ENCODE measurements around the gene DBP.
A peak's percentile ranks its signal among the peaks of the same experiment; 100 is the strongest.
"Not testable (repeated sequence)": the region's sequence is repeated elsewhere in the genome, so short reads cannot be mapped to it uniquely, and the experiment has no call there.

DBP gene

DNA sequence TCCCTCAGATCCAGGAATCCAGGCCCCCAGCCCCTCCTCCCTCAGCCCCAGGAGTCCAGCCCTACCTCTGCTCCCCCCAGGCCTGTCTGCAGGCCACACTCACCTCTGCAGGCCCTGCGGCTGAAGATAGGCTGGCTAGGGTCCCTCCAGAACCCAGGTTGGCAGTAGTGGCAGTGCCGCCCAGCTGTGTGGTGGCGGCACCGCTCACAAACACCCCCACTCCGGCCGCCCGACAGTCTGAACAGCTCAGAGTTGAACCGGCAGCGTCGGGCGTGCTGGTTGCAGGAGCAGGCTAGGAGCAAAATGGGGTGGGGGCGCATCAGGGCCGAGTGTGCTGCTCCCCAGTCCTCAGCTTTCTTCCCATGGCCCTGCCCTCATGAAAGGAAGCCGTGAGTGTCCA, 27.3 kb upstream of the DBP start:
- no peak for DNase-seq

DNA sequence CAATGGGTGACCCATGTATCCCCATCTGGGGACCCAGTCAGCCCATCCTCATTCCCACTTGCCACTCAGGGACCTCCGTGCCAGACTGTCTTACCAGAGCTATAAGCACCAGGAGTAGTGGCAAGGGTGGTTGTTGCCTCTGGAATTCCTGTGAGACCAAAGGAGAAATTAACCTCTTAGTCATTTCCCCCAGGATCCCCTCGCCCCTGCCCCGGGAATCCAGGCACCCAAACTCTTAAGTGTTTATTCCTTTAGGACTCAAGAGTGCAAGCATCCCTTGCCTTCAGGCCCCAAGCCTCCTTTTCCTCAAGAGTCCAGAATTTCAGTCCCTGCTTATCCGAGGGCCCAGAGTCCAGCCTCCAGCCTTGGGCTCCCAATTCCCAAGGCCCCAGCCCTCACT, 26.5 kb upstream of the DBP start:
- DNase-seq = no peak

DNA sequence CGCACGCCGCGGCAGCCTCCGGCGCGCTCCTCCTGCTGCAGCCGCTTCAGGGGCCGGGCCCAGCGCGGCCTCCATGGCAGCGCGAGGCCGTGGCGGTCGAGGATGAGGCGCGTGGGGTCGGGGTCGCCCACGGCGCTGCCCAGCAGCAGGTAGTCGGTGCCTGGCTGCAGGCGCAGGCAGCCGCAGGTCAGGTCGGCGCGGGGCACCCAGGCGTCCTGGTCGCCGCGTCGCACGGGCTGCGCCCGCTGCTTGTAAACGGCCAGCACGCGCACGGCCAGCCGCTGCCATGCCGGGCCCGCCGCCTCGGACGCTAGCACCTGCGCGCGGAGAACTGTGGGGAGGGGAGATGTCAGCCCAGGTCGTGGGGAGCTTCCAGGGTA, 24.5 kb upstream of the DBP start:
- DNase-seq = no peak

DNA sequence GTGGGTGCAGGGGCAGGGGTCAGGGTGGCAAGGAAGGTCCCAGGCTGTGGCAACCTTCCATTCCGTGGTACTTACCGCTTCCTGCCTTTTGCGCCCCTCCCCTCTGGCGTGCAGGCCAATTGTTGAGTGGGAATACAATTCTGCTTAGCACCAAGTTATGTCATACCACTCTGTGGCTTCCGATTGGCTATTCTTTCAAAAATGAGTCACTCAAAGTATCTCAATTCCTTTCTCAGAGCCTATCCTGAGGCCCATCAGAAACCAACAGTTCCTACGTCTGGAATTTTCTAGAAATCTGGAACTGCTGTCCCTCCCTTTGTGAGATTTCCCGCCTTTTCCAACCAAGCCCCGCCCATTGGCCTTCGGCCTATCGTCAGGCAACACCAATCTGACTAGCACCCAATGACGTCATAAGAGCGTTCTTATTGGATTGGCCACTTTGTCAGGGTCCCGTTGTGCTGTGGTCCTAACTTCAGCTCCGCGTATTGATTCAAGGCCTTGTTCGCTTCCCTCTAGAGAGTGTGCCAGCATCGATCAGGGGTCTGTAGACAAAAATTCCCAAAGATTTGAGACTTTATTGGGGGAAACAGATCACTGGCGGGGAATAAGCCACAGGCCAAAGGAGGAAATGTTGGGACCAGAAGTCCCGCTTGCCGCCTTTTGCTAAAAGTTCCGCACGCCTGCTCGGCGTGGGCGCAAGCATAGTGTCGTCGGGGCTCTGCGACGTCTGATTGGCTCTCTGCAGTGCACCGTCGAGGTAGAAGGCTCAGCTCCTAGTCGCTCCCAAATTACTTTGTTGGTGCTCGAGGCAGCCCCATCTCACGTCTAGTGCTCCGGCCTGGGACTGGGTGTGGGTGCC, 23.9 kb upstream of the DBP start:
- peak; percentile 94 for DNase-seq

DNA sequence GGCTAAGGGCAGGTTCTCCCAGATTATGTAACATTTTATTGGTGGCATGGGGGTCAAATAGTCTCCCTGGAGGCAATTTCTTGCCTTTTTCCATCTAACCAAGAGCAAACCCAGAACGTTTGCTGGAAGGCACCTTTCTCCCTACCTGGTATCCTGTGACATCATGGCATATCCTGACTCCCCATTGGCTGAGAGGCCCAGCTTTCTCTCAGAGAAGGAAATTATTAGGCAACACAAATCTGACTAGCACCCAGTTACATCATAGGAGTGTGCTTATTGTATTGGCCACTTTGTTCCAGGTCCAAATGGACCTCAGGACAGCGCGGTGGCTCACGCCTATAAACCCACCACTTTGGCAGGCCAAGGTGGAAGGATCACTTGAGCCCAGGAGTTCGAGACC, 22.6 kb upstream of the DBP start:
- DNase-seq = peak; percentile 18

DNA sequence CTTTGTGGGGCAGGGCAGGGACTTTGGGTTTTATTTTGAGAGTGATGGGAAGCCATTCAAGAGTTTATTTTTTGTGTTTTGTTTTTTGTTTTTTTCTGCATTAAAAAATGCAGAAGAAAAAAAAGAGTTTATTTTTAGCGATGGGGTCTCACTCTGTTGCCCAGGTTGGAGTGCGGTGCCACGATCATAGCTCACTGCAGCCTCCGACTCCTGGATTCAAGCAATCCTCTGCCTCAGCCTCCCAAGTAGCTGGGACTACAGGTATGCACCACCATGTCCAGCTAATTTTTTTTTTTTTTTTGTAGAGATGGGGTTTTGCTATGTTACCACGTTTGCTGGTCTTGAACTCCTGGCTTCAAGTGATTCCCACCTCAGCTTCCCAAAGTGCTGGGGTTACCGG, 21.3 kb upstream of the DBP start:
- no peak for DNase-seq

DNA sequence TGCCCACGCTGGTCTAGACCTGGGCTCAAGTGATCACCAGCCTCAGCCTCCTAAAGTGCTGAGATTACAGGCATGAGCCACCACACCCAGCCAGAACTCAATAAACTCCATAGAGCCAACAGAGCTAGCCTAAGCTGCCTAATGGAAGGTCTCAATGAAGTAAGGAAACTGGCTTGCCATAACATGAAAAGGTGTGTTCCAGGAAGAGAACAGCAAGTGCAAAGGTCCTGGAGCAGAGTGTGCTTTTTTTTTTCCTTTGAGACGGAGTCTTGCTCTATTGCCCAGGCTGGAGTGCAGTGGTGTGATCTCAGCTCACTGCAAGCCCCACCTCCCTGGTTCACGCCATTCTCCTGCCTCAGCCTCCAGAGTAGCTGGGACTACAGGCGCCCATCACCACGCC, 20.6 kb upstream of the DBP start:
- DNase-seq = not testable (repeated sequence)

DNA sequence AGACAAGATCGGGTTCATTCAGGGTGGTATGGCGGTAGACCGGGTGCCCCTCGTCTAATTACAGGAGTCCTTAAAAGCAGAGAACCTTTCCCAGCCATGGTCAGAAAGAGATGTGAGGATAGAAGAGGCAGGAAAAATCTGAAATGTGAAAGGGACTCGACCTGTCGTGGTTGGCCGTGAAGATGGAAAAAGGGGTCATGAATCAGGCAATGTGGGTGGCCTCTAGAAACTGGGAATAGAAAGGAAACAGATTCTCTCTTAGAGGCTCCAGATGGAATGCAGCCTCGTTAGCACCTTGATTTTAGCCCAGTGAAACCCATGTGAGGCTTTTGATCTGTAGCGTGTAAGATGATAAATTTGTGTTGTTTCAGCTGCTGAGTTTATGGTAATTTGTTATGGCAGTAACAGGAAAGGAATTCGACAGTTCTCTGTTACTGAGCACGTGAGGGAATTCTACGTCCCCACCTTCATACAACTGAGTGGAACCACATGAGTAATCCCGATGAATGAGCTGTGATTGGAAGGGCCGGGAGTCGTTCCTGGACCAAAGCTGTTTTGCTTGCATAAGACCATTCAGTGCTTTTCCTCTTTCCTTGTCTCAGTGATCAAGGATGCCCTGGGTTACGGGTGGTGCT, 19.8 kb upstream of the DBP start:
- no peak for DNase-seq

DNA sequence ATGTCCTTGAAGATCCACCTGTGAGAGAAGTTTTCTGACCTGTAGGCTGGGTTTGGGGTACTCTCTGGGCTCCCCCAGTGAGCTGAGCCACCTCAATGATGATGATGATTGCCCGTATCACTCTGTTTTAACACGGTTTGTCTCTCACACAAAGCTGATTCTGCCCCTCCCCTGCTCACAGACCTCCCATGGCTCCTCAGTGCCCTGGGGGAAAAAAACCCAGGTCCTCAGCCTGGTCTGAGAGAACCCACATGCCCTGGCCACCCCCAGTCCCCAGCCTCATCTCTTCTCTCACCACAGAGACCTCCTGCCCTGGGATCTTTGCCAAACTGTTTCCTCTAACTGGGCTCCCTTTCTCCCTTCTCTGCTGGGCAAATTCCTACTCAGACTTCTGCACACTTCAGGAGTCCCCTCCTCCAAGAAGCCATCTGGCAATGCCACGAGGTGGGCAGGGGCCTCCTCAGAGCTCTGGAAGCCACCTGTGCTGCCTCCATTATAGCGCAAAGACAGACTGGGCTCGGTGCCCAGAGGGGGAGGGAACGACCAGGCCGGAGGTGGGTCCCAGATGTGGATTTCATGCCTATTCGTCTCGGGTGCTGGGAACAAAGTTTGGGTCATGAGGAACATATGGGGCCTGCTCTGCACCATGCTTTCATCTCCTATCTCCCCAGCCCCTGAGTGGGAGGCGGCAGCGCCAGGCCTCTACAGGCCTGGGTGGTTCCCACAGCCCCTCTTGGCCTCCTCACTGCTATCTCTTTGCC, 17.3 kb upstream of the DBP start:
- DNase-seq = no peak

DNA sequence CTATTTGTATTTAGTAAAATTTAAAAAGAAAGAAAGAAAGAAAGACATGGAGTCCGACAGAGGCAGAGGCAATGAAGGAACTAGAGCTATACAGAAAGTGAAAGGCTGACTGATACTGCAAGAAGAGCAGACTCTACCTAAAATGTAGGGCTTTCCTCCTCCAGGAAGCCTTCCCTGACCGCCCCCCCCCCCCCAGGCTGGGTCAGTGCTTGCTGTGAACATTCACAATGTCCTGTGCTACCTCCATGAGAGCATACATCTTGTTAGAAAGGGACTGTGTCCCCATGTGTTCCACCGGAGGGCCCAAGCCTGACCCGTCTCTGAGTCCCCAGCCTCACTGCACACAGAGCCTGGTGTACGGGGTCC, 14.5 kb upstream of the DBP start:
- no peak for DNase-seq

DNA sequence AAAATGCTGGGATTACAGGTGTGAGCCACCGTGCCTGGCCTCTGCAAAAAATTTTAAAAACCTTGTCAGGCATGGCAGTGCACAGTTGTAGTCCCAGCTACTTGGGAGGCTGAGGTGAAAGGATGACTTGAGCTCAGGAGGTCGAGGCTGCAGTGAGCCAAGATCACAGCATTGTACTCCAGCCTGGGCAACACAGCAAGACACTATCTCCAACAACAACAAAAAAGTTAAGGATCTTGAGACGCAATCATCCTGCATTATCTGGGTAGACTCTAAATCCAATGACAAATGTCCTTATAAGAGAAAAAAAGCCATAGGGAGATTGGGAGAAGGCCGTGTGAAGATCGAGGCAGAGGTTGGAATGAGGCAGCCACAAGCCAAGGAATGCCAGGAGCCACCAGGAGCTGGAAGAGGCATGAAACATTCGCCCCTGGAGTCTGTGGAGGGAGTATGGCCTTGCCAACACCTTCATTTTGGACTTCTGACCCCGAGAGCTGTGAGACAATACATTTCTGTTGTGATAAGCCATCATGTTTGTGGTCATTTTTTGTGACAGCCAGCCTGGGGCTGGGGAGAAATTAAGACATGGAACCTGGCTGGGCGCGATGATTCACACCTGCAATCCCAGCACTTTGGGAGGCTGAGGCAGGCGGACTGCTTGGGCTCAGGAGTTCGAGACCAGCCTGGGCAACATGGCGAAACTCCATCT, 13.9 kb upstream of the DBP start:
- DNase-seq = no peak

DNA sequence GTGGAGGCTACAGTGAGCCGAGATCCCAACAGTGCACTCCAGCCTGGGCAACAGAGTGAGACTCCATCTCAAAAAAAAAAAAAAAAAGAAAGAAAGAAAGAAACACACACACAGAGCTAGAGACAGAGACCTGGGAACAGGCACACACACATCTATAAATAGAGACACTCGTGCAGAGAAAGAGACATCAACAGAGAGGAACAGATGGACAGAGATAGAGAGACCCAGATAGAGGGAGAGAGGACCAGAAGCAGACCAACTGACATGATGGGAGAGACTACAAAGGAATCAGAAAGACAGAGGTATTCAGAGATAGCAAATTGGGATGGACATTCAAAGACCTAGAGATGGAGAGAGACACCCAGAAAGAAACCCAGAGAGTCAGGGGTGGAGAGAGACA, 11.0 kb upstream of the DBP start:
- no peak for DNase-seq

DNA sequence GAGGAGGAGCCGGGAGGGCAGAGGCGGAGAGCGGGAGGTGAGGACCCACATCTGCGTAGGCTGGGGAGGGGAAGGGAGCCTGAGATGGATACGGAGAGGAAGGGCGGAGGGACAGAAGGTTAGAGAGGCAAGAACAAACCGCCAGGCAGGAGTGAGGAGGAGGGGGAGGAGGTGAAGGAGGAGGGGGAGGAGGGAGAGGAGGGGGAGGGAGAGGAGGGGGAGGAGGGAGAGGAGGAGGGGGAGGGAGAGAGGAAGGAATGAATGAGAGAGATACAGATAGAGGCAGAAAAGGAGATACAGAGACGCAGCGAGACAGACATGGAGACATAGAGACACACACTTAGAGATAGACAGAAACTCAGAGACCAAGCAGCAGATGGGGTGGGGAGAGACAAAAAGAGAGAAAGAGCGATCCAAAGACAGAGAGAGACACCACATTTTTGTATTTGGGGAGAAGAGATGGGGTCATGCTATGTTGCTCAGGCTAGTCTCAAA, 9.6 kb upstream of the DBP start:
- no peak for DNase-seq

DNA sequence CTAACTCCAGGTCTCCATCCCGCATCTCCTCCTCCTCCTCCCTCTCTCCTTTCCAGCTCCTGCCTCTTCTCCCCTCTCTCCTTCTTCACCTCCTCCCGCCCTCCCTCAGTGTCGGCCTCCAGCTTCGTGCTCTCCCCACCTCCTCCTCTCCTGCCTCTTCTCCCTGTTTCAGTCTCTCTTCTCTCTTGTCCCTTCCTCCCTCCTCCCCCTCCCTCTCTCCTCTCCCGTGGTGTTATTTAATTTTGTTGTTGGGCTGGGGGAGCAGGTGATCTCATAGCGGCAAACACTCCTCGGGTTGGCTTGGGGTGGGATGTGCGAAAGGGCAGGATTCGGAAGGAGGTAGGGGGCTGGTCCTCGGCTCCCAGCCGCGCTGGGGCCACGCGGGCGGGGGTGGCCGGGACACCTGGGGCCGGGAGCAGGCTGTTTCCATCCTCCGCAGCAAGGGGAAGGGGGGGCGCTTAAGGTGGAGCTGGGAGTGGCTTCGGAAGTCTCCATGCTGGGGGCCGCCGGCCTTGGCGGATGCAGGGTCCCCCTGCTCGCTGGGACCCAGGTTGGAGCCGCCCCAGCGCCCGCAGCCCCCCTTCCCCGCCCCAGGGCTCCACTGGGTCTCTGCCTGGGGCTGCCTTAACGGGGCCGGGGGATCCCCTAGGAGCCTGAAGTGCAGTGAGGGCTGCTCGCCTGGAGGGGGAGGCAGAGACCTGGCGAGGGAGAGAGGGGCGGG, 9.0 kb upstream of the DBP start, which contains the start of gene CA11:
Gene CA11 (minus strand): TSS at position 187 of the 721 bp plus-strand sequence. CDS start 555 bp downstream, outside the sequence.
- peak; percentile 71 for DNase-seq

DNA sequence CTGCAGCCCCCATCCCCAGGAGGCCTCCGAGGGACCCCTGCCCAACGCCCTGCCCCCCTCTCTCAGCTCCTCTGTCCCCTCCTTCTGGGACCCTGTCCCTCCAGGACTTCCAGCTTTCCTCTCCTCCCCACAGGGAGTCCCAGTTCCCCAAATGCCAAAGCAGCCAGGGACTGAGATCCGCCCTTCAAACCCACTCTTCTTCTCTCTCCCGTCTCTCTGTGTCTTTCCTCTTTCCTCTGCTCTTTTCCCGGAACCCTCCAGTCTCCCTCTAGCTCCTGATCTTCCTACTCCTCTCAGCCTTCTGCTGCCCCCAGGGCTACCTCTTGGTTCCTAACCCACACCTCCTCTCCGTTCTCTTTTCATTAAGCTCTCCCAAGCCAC, 8.4 kb upstream of the DBP start:
- no peak for DNase-seq

DNA sequence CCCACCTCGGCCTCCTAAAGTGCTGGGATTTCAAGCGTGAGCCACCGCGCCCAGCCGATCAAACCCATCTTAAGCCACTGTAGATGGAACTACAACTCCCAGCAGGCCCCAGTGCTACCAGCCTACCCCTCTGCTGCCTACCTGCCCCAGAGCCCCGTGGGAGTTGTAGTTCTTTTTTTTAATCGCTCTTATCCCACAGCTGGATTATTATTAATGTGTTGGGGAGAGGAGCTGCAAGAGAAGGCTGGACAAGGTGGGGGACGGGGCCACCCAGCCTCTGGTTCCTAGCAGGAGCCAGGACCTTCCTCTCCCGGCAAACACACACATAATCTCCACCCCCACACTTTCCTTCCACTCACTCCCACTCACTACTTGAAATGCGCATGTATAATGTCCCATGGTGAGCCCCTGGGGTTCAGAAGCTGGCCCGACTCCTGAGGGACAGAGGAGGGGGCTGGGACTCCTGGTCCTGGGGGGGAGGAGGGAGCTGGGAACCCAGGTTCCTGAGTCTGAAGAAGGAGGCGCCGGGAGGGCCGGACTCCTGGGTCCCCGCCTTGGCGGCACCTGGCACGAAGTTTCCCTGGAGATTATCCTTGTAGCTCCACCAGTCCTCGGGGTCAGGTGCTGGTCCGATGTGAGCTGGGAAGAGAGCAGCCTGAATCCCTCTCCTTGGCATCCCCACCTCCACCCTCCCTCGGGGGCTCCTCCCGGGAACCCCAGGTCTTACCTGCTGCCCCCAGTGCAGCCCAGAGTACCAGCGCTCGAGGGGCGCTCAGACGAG, 7.8 kb upstream of the DBP start:
- DNase-seq = peak; percentile 36

DNA sequence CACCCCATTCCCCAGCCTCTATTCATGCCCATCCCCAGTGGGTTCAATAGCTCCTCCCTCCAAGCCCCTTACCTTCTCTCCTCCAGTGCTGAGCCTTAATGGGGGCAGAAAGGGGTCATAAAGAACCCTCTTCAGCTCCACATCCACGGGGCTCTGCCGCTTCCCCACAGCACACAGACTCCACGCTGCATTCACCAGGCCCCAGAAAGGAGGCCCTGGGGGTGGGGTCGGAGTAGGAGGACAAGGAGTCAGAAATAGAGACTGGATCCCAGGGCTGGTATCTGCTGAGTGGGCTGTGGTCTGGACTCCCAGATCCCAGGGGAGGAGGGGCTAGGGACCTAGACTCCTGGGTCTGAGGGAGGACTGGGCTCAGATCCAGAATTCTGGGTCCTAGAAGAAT, 7.2 kb upstream of the DBP start:
- DNase-seq = no peak

DNA sequence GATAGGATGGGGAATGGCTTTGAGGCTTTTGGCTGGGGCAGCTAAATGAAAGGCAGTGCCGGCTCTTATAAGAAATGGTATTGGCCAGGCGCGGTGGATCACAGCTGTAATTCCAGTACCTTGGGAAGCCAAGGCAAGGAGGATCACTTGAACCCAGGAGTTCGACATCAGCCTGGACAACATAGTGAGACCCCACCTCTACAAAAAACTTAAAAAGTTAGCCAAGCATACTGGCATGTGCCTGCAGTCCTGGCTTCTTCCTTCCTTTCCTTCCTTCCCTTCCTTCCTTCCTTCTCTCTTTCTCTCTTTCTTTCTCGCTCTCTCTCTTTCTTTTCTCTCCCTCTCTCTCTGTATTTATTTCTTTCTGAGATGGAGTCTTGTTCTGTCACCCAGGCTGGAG, 5.7 kb upstream of the DBP start:
- no peak for DNase-seq

DNA sequence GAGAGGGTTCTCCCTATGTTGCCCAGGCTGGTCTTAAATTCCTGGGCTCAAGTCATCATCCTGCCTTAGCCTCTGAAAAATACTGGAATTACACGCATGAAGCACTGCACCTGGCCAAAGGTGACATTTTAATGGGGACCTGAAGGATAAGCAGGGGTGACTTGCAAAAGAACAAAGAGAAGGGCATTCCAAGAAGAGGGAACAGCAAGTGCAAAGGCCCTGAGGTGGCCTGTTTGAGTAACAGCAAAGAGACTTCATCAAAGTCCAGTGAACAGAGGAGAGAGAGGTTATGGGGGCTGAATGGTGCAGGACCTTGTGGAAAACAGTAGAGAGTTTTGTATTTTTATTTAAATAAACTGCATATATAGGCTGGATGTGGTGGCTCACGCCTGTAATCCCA, 4.7 kb upstream of the DBP start:
- no peak for DNase-seq

DNA sequence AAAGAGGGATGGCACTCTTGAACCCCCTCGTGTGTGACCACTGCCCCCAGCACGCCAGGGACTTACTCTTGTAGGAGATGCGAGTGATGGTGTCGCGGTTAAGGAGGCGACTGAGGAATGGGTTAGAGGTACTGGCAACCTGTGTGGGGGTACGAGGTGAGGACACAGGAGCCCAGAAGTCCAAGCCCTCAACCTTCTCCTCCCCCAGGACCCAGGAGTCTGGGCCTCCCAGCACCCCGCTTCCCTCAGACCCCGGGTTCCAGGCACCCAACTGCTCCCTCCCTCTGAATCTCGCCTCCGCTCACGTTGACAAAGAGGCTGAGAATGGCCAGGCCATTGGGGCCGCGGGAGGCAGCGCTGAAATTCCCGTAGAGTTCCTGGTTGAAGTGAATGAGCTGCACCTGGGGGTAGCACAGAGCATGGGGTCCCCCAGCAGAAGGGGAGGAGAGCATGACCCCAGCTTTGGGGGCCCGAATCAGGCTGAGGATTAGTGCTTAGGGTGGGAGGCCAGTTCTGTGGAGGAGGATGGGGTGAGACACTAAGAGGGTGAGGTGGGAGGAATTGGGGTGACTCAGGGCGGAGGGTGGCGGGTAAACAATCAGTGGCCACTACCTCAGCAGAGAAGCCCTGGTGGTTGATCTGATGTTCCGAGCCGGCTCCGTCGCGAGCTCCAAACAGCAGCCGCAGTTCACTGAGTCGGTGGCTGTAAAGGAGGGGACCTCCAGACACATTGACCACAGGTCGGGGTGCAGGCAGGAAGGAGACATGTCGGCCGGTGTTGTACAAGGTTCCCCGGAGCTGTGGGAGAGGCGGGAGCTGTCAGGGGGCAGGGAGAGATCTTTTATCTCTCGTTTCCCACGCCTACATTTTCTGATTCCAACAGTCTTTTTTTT, 2.5 kb upstream of the DBP start:
- DNase-seq = no peak
